ENCODE results near the gene NPAS3. TPM values are rescaled to one million over a fixed set of nuclear protein-coding genes. Genes with fewer than 3 reads are reported as not detected.
A peak's percentile ranks its signal among the peaks of the same experiment; 100 is the strongest.

Gene NPAS3
- total and polyA plus RNA-seq, 2 of the 13 experiments (the other 11 are each of a cell fraction or from before 2014, with no cell fraction given), result not detected

DNA sequence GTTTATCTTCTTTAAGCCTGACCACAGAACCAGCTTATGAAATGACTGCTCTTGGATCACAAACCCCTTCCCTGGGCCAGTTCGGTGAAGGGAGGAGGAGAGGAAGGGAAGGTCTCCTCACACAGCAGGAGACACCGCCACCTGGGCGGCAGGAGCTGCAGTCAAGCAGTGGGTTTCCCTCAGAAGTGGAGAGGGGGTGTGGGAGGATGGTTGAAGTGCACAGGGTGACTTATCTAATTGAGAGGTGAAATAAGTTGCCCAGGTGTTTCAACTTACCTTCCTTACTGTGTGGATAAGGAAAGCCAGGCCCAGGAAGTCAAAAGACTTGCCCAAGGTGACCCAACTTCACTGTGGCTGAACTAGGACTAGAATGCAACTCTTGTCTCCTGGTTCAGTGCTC, 905.4 kb downstream of the NPAS3 start:
- 48% methylated on average over 3 of the region's 3 CpGs for WGBS (ENCODE audit: low lambda C conversion rate)
- no TSS peak for BruUV-seq (replicated peaks)
- CTCF ChIA-PET (ENCODE audit: low intra/inter-chr PET ratio, low total read pairs), result interaction anchor here (1.5 to 1.8 kb wide), 2 partner anchors 254 to 481 kb away, joined by 3 to 13 read pairs; no protein-coding TSS in a partner anchor
- no peak overlapping the region for H3K4me2 ChIP-seq (ENCODE audit: low read depth, low read length)
- ATAC-seq (no peak), DNase-seq (ENCODE audit: low spot score) (no peak), FAIRE-seq (no peak)
- no peaks in the 10 kb centered on the region for H3K36me3 ChIP-seq (replicated peaks in 1 of 2; ENCODE audit: control insufficient read depth in 1 of 2, insufficient read depth in 2 of 2, low read length in 2 of 2)
- intact Hi-C loops (cut with micrococcal nuclease; ENCODE audit: unreplicated experiment) (no loop called here), in situ Hi-C loops (cut with HindIII; ENCODE audit: extremely low pct_ligation_motif_present, low pct_unique_long_range_greater_than_20kb) (no loop called here)
- no peak overlapping the region for H3K27ac ChIP-seq (ENCODE audit: extremely low read length, insufficient read depth, low read length)
- TF ChIP-seq KAT2B (IDR thresholded peaks at IDR 0.05; ENCODE audit: borderline replicate concordance, low read depth, low read length), result 0 out of 2 replicates have a peak, but pooled peaks have one; percentile 4
- TF ChIP-seq, protein P1, sequence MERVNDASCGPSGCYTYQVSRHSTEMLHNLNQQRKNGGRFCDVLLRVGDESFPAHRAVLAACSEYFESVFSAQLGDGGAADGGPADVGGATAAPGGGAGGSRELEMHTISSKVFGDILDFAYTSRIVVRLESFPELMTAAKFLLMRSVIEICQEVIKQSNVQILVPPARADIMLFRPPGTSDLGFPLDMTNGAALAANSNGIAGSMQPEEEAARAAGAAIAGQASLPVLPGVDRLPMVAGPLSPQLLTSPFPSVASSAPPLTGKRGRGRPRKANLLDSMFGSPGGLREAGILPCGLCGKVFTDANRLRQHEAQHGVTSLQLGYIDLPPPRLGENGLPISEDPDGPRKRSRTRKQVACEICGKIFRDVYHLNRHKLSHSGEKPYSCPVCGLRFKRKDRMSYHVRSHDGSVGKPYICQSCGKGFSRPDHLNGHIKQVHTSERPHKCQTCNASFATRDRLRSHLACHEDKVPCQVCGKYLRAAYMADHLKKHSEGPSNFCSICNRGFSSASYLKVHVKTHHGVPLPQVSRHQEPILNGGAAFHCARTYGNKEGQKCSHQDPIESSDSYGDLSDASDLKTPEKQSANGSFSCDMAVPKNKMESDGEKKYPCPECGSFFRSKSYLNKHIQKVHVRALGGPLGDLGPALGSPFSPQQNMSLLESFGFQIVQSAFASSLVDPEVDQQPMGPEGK (CRISPR knock-in tag; IDR thresholded peaks at IDR 0.05), result no peak
- H3K27me3 ChIP-seq (ENCODE audit: control insufficient read depth in 1 of 2, insufficient read depth in 2 of 2, low read length in 2 of 2), result peaks cover 5 to 26% of the 10 kb centered on the region in 2 experiments; a peak in 3 of 5 replicates
- no peaks in the 10 kb centered on the region for H3K9me3 ChIP-seq (ENCODE audit: low read length)
- POLR2A ChIA-PET, result no interaction called here
- H3K79me2 ChIP-seq (ENCODE audit: insufficient read depth, low read length), result no peaks in the 10 kb centered on the region
- H3K4me3 ChIP-seq (replicated peaks in 1 of 3; ENCODE audit: insufficient read depth in 1 of 3, low read depth in 2 of 3, low read length in 3 of 3), result no peak overlapping the region
- H3K4me1 ChIP-seq (ENCODE audit: insufficient read depth, low read length), result no peaks in the 10 kb centered on the region
- H2AFZ ChIP-seq (ENCODE audit: low read length), result no peak overlapping the region
- no peak overlapping the region for H3K9ac ChIP-seq (ENCODE audit: insufficient read depth, low read depth, low read length)
- no peaks in the 10 kb centered on the region for H4K20me1 ChIP-seq (ENCODE audit: insufficient read depth, low read length)

DNA sequence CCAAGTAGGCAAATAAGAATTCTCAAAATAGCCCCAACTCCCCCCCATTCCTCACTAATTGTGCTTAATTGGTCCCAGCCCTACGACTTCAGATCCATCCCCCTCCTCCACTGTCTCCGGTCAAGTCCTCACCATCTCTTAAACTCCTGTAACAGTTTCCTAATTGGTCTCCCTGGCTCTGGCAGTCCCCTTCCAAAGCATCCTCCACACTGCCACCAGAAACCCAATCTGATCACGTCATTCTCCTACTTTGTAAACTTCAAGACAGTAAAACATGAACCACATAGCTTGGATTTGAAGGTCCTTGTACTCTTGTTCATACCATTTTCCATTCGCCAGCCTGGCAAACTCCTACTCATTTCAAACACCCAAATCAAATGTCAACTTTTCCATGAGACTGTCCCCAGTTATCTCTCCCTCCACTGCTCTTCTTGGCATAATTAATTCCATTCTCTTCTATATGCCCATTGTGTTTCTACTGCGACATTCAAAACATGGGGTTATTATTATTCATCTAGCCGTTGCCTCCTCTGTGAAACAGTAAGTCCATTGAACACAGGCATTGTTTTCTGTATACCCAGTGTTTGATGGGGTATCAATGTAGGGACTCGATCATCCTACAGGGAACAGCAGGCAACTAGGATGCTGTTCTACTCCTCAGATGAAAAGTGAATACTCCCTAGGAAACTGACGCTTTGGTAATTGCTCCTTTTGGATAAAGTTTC, 907.6 kb downstream of the NPAS3 start:
- no TSS peak for BruUV-seq (replicated peaks)
- Histone ChIP-seq H3K27ac (ENCODE audit: extremely low read length, insufficient read depth, low read length) (no peak overlapping the region), H2AFZ (ENCODE audit: low read length) (no peak overlapping the region), H3K36me3 (replicated peaks in 1 of 2; ENCODE audit: control insufficient read depth in 1 of 2, insufficient read depth in 2 of 2, low read length in 2 of 2) (no peaks in the 10 kb centered on the region), H3K4me1 (ENCODE audit: insufficient read depth, low read length) (peaks cover 4% of the 10 kb centered on the region; the same call in 1 of the 2 replicates), H3K9me3 (ENCODE audit: low read length) (no peaks in the 10 kb centered on the region), H4K20me1 (ENCODE audit: insufficient read depth, low read length) (no peaks in the 10 kb centered on the region), H3K79me2 (ENCODE audit: insufficient read depth, low read length) (no peaks in the 10 kb centered on the region), H3K9ac (ENCODE audit: insufficient read depth, low read depth, low read length) (no peak overlapping the region), H3K4me3 (replicated peaks in 1 of 3; ENCODE audit: insufficient read depth in 1 of 3, low read depth in 2 of 3, low read length in 3 of 3) (no peak overlapping the region), H3K27me3 (ENCODE audit: control insufficient read depth in 1 of 2, insufficient read depth in 2 of 2, low read length in 2 of 2) (peaks cover 1 to 18% of the 10 kb centered on the region in 2 experiments; a peak in 1 of 5 replicates), H3K4me2 (ENCODE audit: low read depth, low read length) (no peak overlapping the region)
- CTCF ChIA-PET (ENCODE audit: low intra/inter-chr PET ratio, low total read pairs), result interaction anchor here (1.1 kb wide), 1 partner anchor 252 kb away, joined by 3 read pairs; no protein-coding TSS in a partner anchor
- in situ Hi-C loops (cut with HindIII; ENCODE audit: extremely low pct_ligation_motif_present, low pct_unique_long_range_greater_than_20kb), result no loop called here
- POLR2A ChIA-PET, result no interaction called here
- WGBS (ENCODE audit: low lambda C conversion rate), result 33% methylated on average over 8 of the region's 8 CpGs
- FAIRE-seq (no peak), ATAC-seq (no peak), DNase-seq (ENCODE audit: low spot score) (no peak)
- TF ChIP-seq CREB1 (IDR thresholded peaks at IDR 0.05) (peak; percentile 42; the same call in 1 of the 2 replicates), CREB1 (CRISPR knock-in tag; IDR thresholded peaks at IDR 0.05) (no peak), ATF7 (IDR thresholded peaks at IDR 0.05) (peak; percentile 74), ATF7 (CRISPR knock-in tag; IDR thresholded peaks at IDR 0.05) (no peak)
- TF ChIP-seq, protein P2, sequence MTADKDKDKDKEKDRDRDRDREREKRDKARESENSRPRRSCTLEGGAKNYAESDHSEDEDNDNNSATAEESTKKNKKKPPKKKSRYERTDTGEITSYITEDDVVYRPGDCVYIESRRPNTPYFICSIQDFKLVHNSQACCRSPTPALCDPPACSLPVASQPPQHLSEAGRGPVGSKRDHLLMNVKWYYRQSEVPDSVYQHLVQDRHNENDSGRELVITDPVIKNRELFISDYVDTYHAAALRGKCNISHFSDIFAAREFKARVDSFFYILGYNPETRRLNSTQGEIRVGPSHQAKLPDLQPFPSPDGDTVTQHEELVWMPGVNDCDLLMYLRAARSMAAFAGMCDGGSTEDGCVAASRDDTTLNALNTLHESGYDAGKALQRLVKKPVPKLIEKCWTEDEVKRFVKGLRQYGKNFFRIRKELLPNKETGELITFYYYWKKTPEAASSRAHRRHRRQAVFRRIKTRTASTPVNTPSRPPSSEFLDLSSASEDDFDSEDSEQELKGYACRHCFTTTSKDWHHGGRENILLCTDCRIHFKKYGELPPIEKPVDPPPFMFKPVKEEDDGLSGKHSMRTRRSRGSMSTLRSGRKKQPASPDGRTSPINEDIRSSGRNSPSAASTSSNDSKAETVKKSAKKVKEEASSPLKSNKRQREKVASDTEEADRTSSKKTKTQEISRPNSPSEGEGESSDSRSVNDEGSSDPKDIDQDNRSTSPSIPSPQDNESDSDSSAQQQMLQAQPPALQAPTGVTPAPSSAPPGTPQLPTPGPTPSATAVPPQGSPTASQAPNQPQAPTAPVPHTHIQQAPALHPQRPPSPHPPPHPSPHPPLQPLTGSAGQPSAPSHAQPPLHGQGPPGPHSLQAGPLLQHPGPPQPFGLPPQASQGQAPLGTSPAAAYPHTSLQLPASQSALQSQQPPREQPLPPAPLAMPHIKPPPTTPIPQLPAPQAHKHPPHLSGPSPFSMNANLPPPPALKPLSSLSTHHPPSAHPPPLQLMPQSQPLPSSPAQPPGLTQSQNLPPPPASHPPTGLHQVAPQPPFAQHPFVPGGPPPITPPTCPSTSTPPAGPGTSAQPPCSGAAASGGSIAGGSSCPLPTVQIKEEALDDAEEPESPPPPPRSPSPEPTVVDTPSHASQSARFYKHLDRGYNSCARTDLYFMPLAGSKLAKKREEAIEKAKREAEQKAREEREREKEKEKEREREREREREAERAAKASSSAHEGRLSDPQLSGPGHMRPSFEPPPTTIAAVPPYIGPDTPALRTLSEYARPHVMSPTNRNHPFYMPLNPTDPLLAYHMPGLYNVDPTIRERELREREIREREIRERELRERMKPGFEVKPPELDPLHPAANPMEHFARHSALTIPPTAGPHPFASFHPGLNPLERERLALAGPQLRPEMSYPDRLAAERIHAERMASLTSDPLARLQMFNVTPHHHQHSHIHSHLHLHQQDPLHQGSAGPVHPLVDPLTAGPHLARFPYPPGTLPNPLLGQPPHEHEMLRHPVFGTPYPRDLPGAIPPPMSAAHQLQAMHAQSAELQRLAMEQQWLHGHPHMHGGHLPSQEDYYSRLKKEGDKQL (CRISPR knock-in tag; IDR thresholded peaks at IDR 0.05; ENCODE audit: low read depth), result no peak
- intact Hi-C loops (cut with micrococcal nuclease; ENCODE audit: unreplicated experiment), result loop anchor here (5.0 kb wide), 1 partner anchor 106 kb away; the partner anchor contains the start of gene EGLN3

All from HepG2 (cell line).